OCI-LY1 (cell line): Measurements from ENCODE around the gene COL7A1.

ENCODE experiments used
- EZH2 ChIP-seq: fragments of 200-600 bp; sonication (generic), shearing (Covaris generic); IDR thresholded peaks from 2 replicates; pipeline ENCODE4 v1.8.0; 2017; ENCODE audit warnings: borderline replicate concordance, mixed run types, mild to moderate bottlenecking, antibody characterized with exemption, low read length, moderate library complexity, mixed read lengths
- TF ChIP-seq, protein P1 (sequence below): fragments of 200-600 bp; sonication (generic), shearing (Covaris generic); IDR thresholded peaks from 2 replicates; pipeline ENCODE4 v1.5.1; 2017; ENCODE audit warnings: mild to moderate bottlenecking, antibody characterized with exemption, low read length, moderate library complexity, mixed read lengths

DNA sequence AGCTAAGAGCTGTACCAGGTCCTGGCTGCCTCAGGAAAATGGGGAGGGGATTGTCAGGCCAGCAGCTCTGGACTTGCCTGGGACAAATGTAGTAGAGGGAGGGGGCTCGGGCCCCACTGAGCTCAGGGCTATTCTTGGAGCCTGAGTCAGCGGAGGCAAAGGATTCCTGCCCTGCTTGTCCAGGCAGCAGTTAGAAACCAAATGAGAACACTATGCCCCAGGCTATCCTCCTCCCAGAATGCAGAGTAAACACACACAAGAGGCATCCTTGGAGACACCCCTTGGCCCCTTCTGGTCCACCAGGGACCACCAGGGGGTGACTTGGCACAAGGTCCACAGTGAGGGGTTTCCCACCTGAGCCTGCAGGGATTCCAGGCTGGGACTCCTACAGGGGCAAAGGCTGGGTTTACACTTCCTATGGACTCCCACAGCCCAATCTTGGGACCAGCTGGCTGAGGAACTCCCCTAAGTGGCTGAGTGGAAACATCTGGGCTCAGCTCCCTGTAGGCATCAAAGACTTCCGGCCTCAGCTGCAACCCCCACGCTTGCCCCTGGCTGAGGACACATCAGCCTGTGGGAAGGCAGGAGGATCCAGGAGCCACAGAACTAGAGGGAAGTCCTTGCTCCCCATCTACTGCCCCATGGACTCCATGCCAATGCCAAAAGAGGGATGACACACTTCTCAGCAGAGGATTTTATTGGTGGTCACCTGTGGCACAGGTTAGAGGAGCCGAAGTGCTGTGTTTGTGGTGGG lies 3.4 kb upstream of the COL7A1 start:
- TF ChIP-seq, protein P1, sequence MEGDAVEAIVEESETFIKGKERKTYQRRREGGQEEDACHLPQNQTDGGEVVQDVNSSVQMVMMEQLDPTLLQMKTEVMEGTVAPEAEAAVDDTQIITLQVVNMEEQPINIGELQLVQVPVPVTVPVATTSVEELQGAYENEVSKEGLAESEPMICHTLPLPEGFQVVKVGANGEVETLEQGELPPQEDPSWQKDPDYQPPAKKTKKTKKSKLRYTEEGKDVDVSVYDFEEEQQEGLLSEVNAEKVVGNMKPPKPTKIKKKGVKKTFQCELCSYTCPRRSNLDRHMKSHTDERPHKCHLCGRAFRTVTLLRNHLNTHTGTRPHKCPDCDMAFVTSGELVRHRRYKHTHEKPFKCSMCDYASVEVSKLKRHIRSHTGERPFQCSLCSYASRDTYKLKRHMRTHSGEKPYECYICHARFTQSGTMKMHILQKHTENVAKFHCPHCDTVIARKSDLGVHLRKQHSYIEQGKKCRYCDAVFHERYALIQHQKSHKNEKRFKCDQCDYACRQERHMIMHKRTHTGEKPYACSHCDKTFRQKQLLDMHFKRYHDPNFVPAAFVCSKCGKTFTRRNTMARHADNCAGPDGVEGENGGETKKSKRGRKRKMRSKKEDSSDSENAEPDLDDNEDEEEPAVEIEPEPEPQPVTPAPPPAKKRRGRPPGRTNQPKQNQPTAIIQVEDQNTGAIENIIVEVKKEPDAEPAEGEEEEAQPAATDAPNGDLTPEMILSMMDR = no peak
- TF ChIP-seq EZH2 = no peak
